Urinary bladder (tissue), 4 donors: ENCODE data around the gene SYNGR4. TPM values are rescaled to one million over a fixed set of nuclear protein-coding genes. Genes with fewer than 3 reads are reported as not detected.
"Not testable (repeated sequence)": the region's sequence is repeated elsewhere in the genome, so short reads cannot be mapped to it uniquely, and the experiment has no call there.

Source experiments
- DNase-seq: peaks from one replicate; pipeline ENCODE4 v3.0.0-alpha.2; 2015; ENCODE audit errors: extremely low spot score
- H3K27ac ChIP-seq: one replicate; pipeline ENCODE4 v1.5.1; 2013; ENCODE audit warnings: low read depth, mild to moderate bottlenecking, moderate library complexity
- H3K36me3 ChIP-seq: one replicate; pipeline ENCODE4 v1.6.1; 2013; ENCODE audit warnings: mild to moderate bottlenecking, moderate library complexity; ENCODE audit not compliant: insufficient read depth
- H3K4me1 ChIP-seq: one replicate; pipeline ENCODE4 v1.6.1; 2013; ENCODE audit warnings: mild to moderate bottlenecking, moderate library complexity; ENCODE audit not compliant: insufficient read depth
- H3K4me3 ChIP-seq: one replicate; pipeline ENCODE4 v1.5.1; 2013; ENCODE audit warnings: low read depth, low read length
- WGBS: extraction: QIAGEN DNeasy Blood & Tissue Kit; methylation state at CpG from one replicate; pipeline ENCODE4 v1.1.7; 2013; 5-methylcytosine and 5-hydroxymethylcytosine counted together
- polyA plus RNA-seq: library from polyadenylated mRNA; stranded (reverse); fragments of 200-250 nt; gene quantifications from one replicate; pipeline ENCODE4 v1.2.3, GENCODE V29; 2013
- total RNA-seq: library from RNA; depleted of rRNA; stranded (reverse); fragments of >200 nt; gene quantifications from one replicate; pipeline ENCODE4 v1.2.3, GENCODE V29; 2014
- donor health status: healthy with polysubstance abuse.
- donor health status: healthy.

SYNGR4 gene
- total RNA-seq (not detected), polyA plus RNA-seq (not detected)

DNA sequence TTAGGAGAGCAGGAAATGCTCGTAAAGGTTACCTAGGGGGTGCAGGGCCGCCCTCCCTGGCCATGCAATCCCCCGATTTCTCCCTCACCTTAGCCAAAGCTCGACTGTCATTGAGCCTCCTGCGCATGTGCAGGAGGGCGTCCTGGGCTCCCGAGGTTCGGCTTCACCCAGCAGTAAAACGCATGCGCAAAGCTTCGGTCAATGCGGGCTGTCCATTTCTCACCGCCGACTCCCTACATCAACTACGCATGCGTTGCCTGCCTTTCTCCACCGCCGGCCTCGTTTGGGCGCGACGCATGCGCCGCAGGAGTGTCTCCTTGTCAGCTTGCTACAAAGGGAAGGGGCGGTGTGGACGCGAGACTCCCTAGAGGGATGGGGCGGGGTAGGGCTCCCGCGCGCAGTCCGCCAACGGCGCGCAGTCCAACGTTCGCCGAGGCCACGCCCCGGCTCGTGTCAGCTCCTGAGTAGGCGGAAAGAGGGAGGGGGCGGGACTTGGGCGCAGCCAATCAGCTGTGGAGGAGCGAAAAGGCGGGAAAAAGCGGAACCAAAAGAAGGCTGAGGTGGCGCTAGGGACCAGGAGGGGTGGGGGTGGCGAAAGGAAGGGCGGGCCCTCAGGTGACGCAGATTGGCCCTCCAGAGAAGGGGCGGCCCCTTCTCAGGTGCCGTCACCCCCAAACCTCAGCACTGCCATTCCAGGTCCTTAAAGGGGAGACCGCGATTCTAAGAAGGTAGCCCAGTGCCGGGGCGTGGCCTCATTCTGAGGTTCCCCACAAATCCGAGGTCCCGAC is at the start of gene SYNGR4, which contains the start of gene TMEM143:
Gene SYNGR4 (plus strand): TSS at position 558 of the 788 bp plus-strand sequence. CDS start 1,476 bp downstream, outside the sequence.
Gene TMEM143 (minus strand): TSS at position 131 of the 788 bp plus-strand sequence. CDS start 20 bp downstream, at position 111.
- no peaks in the 10 kb centered on the region for H3K36me3 ChIP-seq
- WGBS: under 1% methylated on average over 59 of the region's 59 CpGs
- H3K27ac ChIP-seq: peak within 1 kb of the TSS; percentile 92
- DNase-seq: peak; percentile 100
- no peaks in the 10 kb centered on the region for H3K4me1 ChIP-seq
- H3K4me3 ChIP-seq: peak within 1 kb of the TSS; percentile 54

DNA sequence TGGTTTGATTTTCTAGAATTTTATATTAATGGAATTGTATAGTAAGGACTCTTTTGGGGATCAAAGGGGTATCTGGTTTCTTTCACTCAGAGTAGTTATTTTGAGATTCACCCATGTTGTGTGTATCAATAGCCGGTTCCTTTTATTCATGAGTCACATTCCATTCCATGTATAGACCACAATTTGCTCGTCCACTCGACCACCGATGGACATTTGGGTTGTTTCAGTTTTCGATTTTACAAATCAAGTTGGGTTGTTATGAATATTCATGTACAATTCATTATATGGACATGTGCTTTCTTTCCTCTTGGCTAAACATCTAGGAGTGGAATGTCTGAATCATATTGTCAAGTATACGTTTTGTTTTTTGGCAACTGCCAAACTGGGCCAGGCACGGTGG is 48.5 kb upstream of the SYNGR4 start:
- H3K4me1 ChIP-seq: no peaks in the 10 kb centered on the region
- 73% methylated on average over 7 of the region's 7 CpGs for WGBS

GRCh38 chr19:48317708-48317960 is 46.5 kb upstream of the SYNGR4 start:
- not testable (repeated sequence) for H3K4me3 ChIP-seq, H3K27ac ChIP-seq, H3K36me3 ChIP-seq, DNase-seq, H3K4me1 ChIP-seq
- WGBS: 38% methylated on average over 9 of the region's 9 CpGs

More for the DNA sequence above, 48.5 kb upstream of the SYNGR4 start:
- Histone ChIP-seq H3K4me3 (no peak overlapping the region), H3K36me3 (no peaks in the 10 kb centered on the region), H3K27ac (no peak overlapping the region)
- no peak for DNase-seq

GRCh38 chr19:48318286-48318987 is 45.7 kb upstream of the SYNGR4 start:
- no peak overlapping the region for H3K27ac ChIP-seq
- no peak for DNase-seq
- no peak overlapping the region for H3K4me3 ChIP-seq
- 96% methylated on average over 21 of the region's 21 CpGs for WGBS
- H3K4me1 ChIP-seq: no peaks in the 10 kb centered on the region
- H3K36me3 ChIP-seq: no peaks in the 10 kb centered on the region

DNA sequence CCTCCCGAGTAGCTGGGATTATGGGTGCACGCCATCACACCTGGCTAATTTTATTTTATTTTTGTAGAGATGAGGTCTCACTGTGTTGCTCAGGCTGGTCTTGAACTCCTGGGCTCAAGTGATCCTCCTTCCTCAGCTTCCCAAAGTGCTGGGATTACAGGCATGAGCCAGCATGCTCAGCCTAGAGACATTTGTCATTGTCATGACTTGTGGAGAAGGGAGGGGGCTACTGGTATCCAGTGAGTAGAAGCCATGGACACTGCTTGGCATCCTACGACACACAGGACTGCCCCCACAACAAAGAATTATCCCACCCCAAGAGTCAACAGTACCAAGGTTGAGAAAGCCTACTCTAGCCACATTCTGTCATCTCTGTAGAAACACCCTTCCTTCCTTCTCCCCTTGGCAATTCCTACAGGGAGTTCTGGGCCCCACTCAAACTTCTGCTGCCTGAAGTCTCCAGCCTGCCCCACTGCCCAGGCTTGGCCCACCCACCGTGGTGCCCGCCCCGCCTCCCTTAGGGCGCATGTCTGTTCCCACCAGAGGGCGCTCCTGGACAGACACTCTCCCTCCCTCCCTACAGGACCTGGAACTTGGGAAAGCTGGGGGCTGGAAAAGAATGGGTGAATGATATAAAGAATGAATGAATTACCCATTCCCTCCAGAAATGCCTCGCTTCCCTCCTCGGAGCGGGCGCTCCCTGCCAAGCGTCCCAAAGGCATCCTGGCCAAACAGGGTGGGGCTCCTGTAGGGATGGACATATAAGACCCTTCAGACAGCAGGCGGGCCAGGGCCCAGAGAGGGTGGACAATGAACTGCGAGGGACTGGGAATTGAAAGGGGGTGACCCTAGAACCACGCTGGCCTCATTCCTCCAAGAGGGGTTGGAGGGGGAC is 44.3 kb upstream of the SYNGR4 start:
- no peak for DNase-seq
- Histone ChIP-seq H3K27ac (no peak overlapping the region), H3K36me3 (no peaks in the 10 kb centered on the region), H3K4me3 (no peak overlapping the region), H3K4me1 (no peaks in the 10 kb centered on the region)
- 45% methylated on average over 16 of the region's 16 CpGs for WGBS

DNA sequence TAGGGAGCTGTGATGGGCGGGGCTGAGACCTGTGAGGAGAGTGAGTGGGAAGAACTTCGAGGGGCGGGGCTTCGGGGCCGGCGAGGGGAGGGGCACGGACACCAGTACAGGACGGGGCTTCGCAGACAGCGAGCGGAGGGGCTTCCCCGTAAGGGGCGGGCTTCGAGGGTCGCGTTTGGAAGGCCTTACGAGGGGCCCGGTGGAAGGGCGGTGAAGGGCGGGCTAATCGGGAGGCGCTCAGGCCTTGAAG is 42.9 kb upstream of the SYNGR4 start:
- peak overlapping the region; percentile 40 for H3K4me3 ChIP-seq
- H3K4me1 ChIP-seq: no peaks in the 10 kb centered on the region
- no peaks in the 10 kb centered on the region for H3K36me3 ChIP-seq
- WGBS: 1% methylated on average over 22 of the region's 22 CpGs
- peak overlapping the region; percentile 81 for H3K27ac ChIP-seq
- DNase-seq: peak; percentile 89

GRCh38 chr19:48321622-48322591 is 42.3 kb upstream of the SYNGR4 start:
- Histone ChIP-seq H3K36me3 (no peaks in the 10 kb centered on the region), H3K27ac (peak overlapping the region; percentile 94), H3K4me3 (peak overlapping the region; percentile 40), H3K4me1 (peaks cover 3% of the 10 kb centered on the region)
- WGBS: 2% methylated on average over 63 of the region's 63 CpGs
- DNase-seq: peak; percentile 93

DNA sequence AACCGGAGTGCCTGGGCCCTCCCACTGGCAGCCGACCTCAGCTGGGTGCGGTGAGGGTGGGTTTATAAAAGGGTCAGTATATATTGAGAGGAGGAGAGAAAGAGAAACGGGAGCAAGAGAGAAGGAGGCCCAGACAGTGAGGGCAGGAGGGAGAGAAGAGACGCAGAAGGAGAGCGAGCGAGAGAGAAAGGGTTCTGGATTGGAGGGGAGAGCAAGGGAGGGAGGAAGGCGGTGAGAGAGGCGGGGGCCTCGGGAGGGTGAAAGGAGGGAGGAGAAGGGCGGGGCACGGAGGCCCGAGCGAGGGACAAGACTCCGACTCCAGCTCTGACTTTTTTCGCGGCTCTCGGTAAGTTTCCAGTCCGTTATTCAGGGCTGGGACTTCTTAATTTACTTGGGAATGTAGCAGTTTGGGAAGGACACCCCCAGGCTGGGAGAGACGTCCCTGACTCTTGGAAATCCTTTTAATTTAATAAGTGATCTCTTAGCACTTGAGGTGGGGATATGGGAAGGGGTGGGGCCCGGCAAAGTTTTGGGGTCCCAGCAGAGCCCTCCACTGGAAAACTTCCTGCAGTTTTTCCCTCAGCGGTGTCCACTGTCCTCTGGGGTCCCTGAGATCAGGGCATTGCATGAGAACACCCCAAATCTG is 38.8 kb upstream of the SYNGR4 start, which contains the start of gene EMP3:
Gene EMP3 (plus strand): TSS at position 288 of the 646 bp plus-strand sequence. CDS start 1,293 bp downstream, outside the sequence.
- no peaks in the 10 kb centered on the region for H3K36me3 ChIP-seq
- peaks cover 3% of the 10 kb centered on the region for H3K4me1 ChIP-seq
- peak within 1 kb of the TSS; percentile 47 for H3K4me3 ChIP-seq
- peak; percentile 83 for DNase-seq
- 1% methylated on average over 22 of the region's 22 CpGs for WGBS
- H3K27ac ChIP-seq: peak within 1 kb of the TSS; percentile 83

DNA sequence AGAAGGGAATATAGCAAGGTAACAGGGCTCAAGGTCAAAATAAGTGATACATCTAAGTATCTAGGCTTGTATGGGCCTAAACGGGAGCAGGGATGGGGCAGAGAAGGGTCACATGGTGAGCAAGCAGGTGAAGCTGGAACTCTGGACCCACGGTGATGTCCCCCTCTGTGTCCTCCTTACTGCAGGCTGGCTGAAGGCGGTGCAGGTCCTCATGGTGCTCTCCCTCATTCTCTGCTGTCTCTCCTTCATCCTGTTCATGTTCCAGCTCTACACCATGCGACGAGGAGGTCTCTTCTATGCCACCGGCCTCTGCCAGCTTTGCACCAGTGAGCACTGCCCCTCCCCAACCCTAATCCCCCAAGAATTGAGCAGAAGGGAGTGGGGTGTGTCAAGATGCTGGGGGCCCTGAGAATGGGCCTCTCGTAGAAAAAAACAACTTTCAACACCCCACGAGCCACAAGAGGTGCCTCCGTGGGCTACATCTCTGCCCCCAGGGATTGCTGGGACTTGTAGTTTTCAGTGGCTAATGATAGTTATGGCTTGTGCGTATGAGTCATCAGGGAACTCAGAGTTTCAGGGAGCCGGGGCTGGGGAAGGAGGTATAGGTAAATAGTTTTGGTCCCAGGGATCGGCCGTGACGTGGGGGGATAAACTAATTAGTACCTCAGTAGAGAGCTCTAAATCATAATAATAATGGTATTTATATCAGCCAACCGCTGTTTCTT is 34.8 kb upstream of the SYNGR4 start:
- no peaks in the 10 kb centered on the region for H3K36me3 ChIP-seq
- peak overlapping the region; percentile 11 for H3K27ac ChIP-seq
- peaks cover 3% of the 10 kb centered on the region for H3K4me1 ChIP-seq
- WGBS: 65% methylated on average over 15 of the region's 15 CpGs
- DNase-seq: no peak
- no peak overlapping the region for H3K4me3 ChIP-seq

DNA sequence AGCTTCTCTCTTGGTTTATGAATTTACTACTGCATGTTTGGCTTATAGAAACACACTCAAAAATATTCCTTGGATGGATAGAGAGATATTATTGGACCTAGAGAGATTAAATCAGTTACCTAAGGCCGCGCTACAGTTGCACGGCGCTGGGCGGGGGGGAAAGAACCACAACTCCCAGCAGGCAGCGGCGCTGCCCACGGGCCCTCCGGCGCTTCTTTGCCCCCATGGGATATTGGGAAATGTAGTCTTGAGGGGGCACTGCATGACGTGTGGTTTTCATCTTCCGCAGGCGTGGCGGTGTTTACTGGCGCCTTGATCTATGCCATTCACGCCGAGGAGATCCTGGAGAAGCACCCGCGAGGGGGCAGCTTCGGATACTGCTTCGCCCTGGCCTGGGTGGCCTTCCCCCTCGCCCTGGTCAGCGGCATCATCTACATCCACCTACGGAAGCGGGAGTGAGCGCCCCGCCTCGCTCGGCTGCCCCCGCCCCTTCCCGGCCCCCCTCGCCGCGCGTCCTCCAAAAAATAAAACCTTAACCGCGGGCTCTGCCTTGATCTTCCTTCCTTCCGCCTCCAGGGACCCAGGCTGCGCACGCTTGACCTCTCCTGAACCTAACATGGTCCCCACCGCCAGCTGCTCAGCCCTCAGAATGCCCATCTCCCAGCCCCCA is 34.0 kb upstream of the SYNGR4 start:
- Histone ChIP-seq H3K4me3 (peak overlapping the region; percentile 27), H3K27ac (peak overlapping the region; percentile 30), H3K36me3 (no peaks in the 10 kb centered on the region), H3K4me1 (peaks cover 3% of the 10 kb centered on the region)
- WGBS: 46% methylated on average over 41 of the region's 41 CpGs
- no peak for DNase-seq

- no peak for DNase-seq
- no peaks in the 10 kb centered on the region for H3K4me1 ChIP-seq
- H3K36me3 ChIP-seq: no peaks in the 10 kb centered on the region
- H3K4me3 ChIP-seq: no peak overlapping the region
- 35% methylated on average over 6 of the region's 6 CpGs for WGBS
- no peak overlapping the region for H3K27ac ChIP-seq
Measured at GRCh38 chr19:48332351-48332661, 31.9 kb upstream of the SYNGR4 start.
